Activated CD4-positive, alpha-beta T cell treated with anti-CD3 and anti-CD28 coated beads, Interleukin-2, amount 50 U/mL, for 1 hour (primary cell): ENCODE data around the gene RREB1.
"Not testable (repeated sequence)": the region's sequence is repeated elsewhere in the genome, so short reads cannot be mapped to it uniquely, and the experiment has no call there.

Source experiments
- DNase-seq: peaks from one replicate; pipeline ENCODE4 v3.0.0-alpha.2; 2020

Gene RREB1

GRCh38 chr6:7247828-7248227 lies 140.1 kb downstream of the RREB1 start:
- no peak for DNase-seq

- no peak for DNase-seq
These were observed 141.6 kb downstream of the RREB1 start for GRCh38 chr6:7249391-7249790.

- no peak for DNase-seq
These were observed 142.3 kb downstream of the RREB1 start for GRCh38 chr6:7249946-7250643.

- DNase-seq: no peak
These were observed 143.1 kb downstream of the RREB1 start for GRCh38 chr6:7250812-7251211.

GRCh38 chr6:7251646-7252260 lies 144.0 kb downstream of the RREB1 start:
- no peak for DNase-seq

GRCh38 chr6:7252390-7252789 lies 144.6 kb downstream of the RREB1 start:
- DNase-seq: no peak

- DNase-seq: no peak
These were observed 147.4 kb downstream of the RREB1 start for GRCh38 chr6:7254980-7255835.

- DNase-seq: no peak
These were observed 148.2 kb downstream of the RREB1 start for GRCh38 chr6:7255918-7256317.

- DNase-seq: no peak
These were observed 149.0 kb downstream of the RREB1 start for GRCh38 chr6:7256785-7257184.

GRCh38 chr6:7257521-7258230 lies 149.9 kb downstream of the RREB1 start:
- DNase-seq: no peak

- DNase-seq: no peak
These were observed 150.5 kb downstream of the RREB1 start for GRCh38 chr6:7258231-7258763.

- DNase-seq: no peak
These were observed 152.7 kb downstream of the RREB1 start for GRCh38 chr6:7260291-7261031.

- peak; percentile 18 for DNase-seq
These were observed 153.5 kb downstream of the RREB1 start for GRCh38 chr6:7261032-7261841.

GRCh38 chr6:7261852-7262461 lies 154.2 kb downstream of the RREB1 start:
- no peak for DNase-seq

GRCh38 chr6:7262746-7263518 lies 155.2 kb downstream of the RREB1 start:
- DNase-seq: no peak

GRCh38 chr6:7263519-7263805 lies 155.7 kb downstream of the RREB1 start:
- DNase-seq: not testable (repeated sequence)

- DNase-seq: no peak
These were observed 156.3 kb downstream of the RREB1 start for GRCh38 chr6:7264041-7264440.

- DNase-seq: no peak
These were observed 157.1 kb downstream of the RREB1 start for GRCh38 chr6:7264686-7265384.

- not testable (repeated sequence) for DNase-seq
These were observed 157.6 kb downstream of the RREB1 start for GRCh38 chr6:7265385-7265726.

- no peak for DNase-seq
These were observed 159.3 kb downstream of the RREB1 start for GRCh38 chr6:7267071-7267465.
